ENCODE data around the gene MTCH2. TPM values are rescaled to one million over a fixed set of nuclear protein-coding genes. Genes with fewer than 3 reads are reported as not detected.

MTCH2 gene
- total RNA-seq, 1 experiment from 2014 or later, result 176 TPM

DNA sequence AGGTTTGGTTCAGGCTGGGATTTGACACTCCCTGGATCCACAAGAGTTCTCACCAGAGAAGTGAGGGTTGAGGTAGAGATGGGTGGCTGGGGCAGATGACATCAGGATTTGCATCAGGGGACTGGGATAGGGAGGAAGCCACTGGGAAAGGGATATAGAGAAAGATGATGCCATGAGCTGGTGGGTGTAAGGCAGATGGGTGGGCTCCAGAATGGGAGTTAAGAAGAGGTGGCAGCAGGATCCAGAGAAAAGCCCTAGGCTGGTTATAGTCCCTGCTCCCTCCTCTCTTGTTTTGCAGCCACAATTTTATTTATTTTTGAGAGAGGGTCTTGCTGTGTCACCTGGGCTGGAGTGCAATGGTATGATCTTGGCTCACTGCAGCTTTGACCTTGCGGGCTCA, 46.4 kb downstream of the MTCH2 start:
- DNase-seq, result no peak
- Histone ChIP-seq H3K4me1 (ENCODE audit: insufficient read depth, low read length) (no peaks in the 10 kb centered on the region), H3K27me3 (ENCODE audit: insufficient read depth, low read length) (peaks cover 10% of the 10 kb centered on the region; the same call in 1 of the 2 replicates), H4K20me1 (ENCODE audit: control insufficient read depth, insufficient read depth, insufficient read length) (no peaks in the 10 kb centered on the region), H3K14ac (ENCODE audit: insufficient read depth, low read length) (no peak overlapping the region), H4K91ac (ENCODE audit: insufficient read length, low read depth, low read length) (no peak overlapping the region), H3K9me3 (ENCODE audit: control insufficient read depth, low read depth, low read length) (no peaks in the 10 kb centered on the region), H3K56ac (ENCODE audit: insufficient read length, low read depth, low read length) (no peak overlapping the region), H3K27ac (ENCODE audit: insufficient read length, low read depth, low read length) (no peak overlapping the region), H2BK15ac (ENCODE audit: low read depth, low read length) (no peak overlapping the region), H3K9ac (ENCODE audit: extremely low read depth, insufficient read length, low read length) (no peak overlapping the region), H3K23me2 (ENCODE audit: insufficient read length, low read depth, low read length, poor library complexity, severe bottlenecking) (peaks cover 13% of the 10 kb centered on the region), H4K5ac (ENCODE audit: insufficient read length, low read depth, low read length) (no peak overlapping the region), H2BK120ac (ENCODE audit: low read depth, low read length, poor library complexity, severe bottlenecking) (no peak overlapping the region), H4K8ac (replicated peaks; ENCODE audit: insufficient read length, low read depth, low read length) (no peak overlapping the region), H3T11ph (ENCODE audit: low read length) (no peak overlapping the region), H2BK20ac (ENCODE audit: low read depth, low read length, poor library complexity, severe bottlenecking) (no peak overlapping the region), H3K79me1 (ENCODE audit: insufficient read depth, low read depth, low read length, poor library complexity, severe bottlenecking) (no peaks in the 10 kb centered on the region), H2BK12ac (ENCODE audit: insufficient read length, low read depth, low read length) (no peak overlapping the region), H2AK5ac (ENCODE audit: insufficient read length, low read length) (no peak overlapping the region), H2AFZ (ENCODE audit: low read length) (no peak overlapping the region), H2BK5ac (ENCODE audit: insufficient read length, low read length) (no peak overlapping the region), H3K4me2 (ENCODE audit: insufficient read depth, insufficient read length, low read length) (no peak overlapping the region), H3K23ac (ENCODE audit: insufficient read length, low read depth, low read length) (no peak overlapping the region), H3K4ac (ENCODE audit: low read depth, low read length) (no peak overlapping the region), H3K79me2 (ENCODE audit: insufficient read depth, low read length) (no peaks in the 10 kb centered on the region), H3K18ac (ENCODE audit: insufficient read length, low read depth, low read length) (no peak overlapping the region)
- no peak overlapping the region; a peak in 1 of 5 replicates for H3K4me3 Mint-ChIP-seq
- peaks cover 41% of the 10 kb centered on the region for H3K27me3 Mint-ChIP-seq (ENCODE audit: low read depth)
- no CpG with 5 or more reads among the region's 1 CpG for WGBS (ENCODE audit: extremely low coverage, insufficient read length, low lambda C conversion rate)
- TF ChIP-seq, protein P1, sequence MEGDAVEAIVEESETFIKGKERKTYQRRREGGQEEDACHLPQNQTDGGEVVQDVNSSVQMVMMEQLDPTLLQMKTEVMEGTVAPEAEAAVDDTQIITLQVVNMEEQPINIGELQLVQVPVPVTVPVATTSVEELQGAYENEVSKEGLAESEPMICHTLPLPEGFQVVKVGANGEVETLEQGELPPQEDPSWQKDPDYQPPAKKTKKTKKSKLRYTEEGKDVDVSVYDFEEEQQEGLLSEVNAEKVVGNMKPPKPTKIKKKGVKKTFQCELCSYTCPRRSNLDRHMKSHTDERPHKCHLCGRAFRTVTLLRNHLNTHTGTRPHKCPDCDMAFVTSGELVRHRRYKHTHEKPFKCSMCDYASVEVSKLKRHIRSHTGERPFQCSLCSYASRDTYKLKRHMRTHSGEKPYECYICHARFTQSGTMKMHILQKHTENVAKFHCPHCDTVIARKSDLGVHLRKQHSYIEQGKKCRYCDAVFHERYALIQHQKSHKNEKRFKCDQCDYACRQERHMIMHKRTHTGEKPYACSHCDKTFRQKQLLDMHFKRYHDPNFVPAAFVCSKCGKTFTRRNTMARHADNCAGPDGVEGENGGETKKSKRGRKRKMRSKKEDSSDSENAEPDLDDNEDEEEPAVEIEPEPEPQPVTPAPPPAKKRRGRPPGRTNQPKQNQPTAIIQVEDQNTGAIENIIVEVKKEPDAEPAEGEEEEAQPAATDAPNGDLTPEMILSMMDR (conservative IDR thresholded peaks at IDR 0.05), result no peak
- H3K36me3 Mint-ChIP-seq (ENCODE audit: insufficient read depth in 1 of 3, low read depth in 3 of 3), result no peaks in the 10 kb centered on the region; a peak in 1 of 7 replicates
- H3K9me3 Mint-ChIP-seq, result no peaks in the 10 kb centered on the region
- H3K4me1 Mint-ChIP-seq, result peaks cover 27 to 35% of the 10 kb centered on the region in 2 experiments
- no peak overlapping the region for H3K27ac Mint-ChIP-seq
